RWPE1 (cell line): ENCODE measurements around the gene STAMBP.

Source experiments
- CTCF ChIA-PET: fragments of 350-600 bp; sonication (Branson Sonifier 250); formaldehyde crosslinking; extraction: SDS; loops from one replicate; lab custom pipeline; 2021; lab: Yijun Ruan, JAX
- POLR2A ChIA-PET: fragments of 400-600 bp; formaldehyde crosslinking; extraction: SDS; loops from one replicate; lab custom pipeline; 2020; ENCODE audit warnings: antibody characterized with exemption; ENCODE audit not compliant: low non-redundant PET; lab: Yijun Ruan, JAX
- DNase-seq: peaks from one replicate; pipeline ENCODE4 v3.0.0; 2012; ENCODE audit warnings: low spot score
- H3K27ac ChIP-seq: fragments of 450-650 bp; 2 replicates; pipeline ENCODE4 v1.5.1; 2017
- TF ChIP-seq, protein P1 (sequence below): fragments of 450-650 bp; conservative IDR thresholded peaks from 2 replicates; pipeline ENCODE4 v1.5.1; 2017; ENCODE audit warnings: low read depth, mild to moderate bottlenecking

STAMBP gene

DNA sequence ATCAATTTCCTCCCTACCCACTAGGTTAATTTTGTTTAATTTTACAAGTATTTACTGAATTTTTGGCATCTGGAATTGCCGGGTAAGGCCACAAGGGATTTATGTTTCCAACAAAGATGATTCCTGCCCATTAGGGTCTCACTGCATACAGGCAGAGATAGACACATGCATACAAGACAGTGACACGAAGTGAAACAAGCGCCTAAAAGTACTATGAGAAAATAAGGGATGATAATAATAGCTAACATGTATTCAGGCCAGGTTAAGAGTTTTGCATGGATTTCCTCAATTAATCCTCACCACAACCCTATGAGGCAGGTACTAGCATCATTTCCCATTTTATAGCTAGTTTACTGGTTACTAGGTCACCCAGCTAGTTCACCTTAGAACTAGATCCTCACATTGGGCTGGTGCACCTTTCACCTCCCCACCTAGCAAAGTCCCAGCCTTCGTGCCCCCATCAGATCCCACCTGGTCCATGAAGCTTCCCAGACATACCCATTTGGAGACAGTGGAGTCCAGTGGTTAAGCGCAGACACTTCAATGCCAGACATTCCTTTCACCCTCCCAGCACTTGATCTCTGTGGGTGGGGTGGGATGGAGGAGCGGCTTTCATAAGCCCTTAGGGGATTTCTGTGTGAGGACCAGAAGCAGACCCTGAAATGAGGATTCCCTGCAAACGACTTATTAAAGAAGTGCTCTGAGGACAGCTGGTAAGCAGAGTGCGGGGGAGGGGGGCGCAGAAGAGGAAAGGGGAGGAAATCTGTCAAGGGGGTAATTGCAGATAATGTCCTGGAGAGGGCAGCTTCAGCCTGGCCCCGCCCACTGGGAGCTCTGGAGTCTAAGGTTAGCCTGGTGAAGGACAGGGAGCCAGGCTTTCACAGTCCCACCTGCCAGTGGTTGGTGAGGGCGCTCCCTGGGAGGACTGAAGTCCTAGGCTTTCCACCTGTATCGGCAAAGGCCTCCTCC, 92.1 kb downstream of the STAMBP start:
- DNase-seq: no peak
- POLR2A ChIA-PET: no interaction called here
- TF ChIP-seq, protein P1, sequence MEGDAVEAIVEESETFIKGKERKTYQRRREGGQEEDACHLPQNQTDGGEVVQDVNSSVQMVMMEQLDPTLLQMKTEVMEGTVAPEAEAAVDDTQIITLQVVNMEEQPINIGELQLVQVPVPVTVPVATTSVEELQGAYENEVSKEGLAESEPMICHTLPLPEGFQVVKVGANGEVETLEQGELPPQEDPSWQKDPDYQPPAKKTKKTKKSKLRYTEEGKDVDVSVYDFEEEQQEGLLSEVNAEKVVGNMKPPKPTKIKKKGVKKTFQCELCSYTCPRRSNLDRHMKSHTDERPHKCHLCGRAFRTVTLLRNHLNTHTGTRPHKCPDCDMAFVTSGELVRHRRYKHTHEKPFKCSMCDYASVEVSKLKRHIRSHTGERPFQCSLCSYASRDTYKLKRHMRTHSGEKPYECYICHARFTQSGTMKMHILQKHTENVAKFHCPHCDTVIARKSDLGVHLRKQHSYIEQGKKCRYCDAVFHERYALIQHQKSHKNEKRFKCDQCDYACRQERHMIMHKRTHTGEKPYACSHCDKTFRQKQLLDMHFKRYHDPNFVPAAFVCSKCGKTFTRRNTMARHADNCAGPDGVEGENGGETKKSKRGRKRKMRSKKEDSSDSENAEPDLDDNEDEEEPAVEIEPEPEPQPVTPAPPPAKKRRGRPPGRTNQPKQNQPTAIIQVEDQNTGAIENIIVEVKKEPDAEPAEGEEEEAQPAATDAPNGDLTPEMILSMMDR: no peak
- CTCF ChIA-PET: interaction anchor here (0.5 to 1.4 kb wide), 2 partner anchors 13 to 49 kb away, joined by 3 to 5 read pairs; no protein-coding TSS in a partner anchor
- H3K27ac ChIP-seq: no peak overlapping the region

DNA sequence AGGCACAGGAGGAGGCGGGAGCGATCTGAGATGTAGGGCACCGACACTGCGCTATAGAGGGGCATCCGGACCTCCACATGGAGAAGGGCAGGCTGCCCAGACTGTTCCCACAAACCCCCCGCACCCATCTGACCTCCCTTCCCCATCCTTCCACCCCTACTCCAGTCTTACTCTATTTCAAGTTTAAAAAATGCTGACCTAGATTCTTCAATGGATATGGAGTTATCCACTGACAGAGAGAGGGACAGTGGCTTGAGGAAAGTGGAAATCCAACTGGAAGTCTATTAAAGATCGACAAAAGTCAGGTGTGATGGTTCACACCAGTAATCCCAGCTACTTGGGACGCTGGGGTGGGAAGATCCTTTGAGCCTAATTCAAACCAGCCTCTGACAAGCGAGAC, 92.8 kb downstream of the STAMBP start:
- POLR2A ChIA-PET: no interaction called here
- CTCF ChIA-PET: interaction anchor here (1.4 kb wide), 1 partner anchor 49 kb away, joined by 3 read pairs; no protein-coding TSS in a partner anchor
- no peak overlapping the region for H3K27ac ChIP-seq
- TF ChIP-seq, protein P1: no peak
- no peak for DNase-seq

DNA sequence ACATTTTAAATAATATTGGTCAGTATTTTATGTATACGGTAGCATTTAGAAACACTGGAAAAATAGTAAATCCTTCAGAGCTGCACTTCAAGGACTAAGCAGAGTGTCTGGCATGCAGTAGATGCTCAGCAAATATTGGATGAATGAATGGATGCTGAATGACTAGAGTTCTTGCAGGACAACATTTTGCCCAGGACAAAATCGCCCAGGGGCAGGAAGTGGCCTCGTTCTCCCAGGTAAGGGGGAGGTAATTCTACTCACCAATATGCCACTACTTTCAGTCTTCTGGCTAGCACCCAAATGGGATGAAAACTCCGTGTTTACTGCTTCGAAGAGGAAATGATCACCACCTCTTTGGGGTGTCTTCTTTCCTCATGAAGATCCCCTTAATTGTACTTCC, 93.9 kb downstream of the STAMBP start:
- TF ChIP-seq, protein P1: no peak
- ChIA-PET POLR2A (no interaction called here), CTCF (interaction anchor here (1.4 kb wide), 1 partner anchor 48 kb away, joined by 3 read pairs; no protein-coding TSS in a partner anchor)
- H3K27ac ChIP-seq: no peak overlapping the region
- no peak for DNase-seq
